HG03060 (cell line): ENCODE data around the gene TBL3.
A peak's percentile ranks its signal among the peaks of the same experiment; 100 is the strongest.

Source experiments
- ATAC-seq: cut with Tn5 transposase; IDR thresholded peaks from one replicate; pipeline ENCODE4 v1.9.1; 2021; ENCODE audit warnings: low read depth, moderate number of reproducible peaks; ENCODE audit not compliant: unreplicated experiment

The TBL3 gene

GRCh38 chr16:1963806-1964505, 7.9 kb upstream of the TBL3 start:
- peak; percentile 2 for ATAC-seq

- ATAC-seq, result peak; percentile 69
These were observed 7.1 kb upstream of the TBL3 start, which contains the start of gene RPS2 for GRCh38 chr16:1964506-1965395. Gene RPS2, minus strand, starts transcription at chr16:1964826. Its CDS starts 201 bp downstream, at chr16:1964625.

- ATAC-seq, result no peak
These were observed 6.4 kb upstream of the TBL3 start for GRCh38 chr16:1965396-1966001.

- no peak for ATAC-seq
These were observed 5.4 kb upstream of the TBL3 start, which contains the start of gene RNF151 for GRCh38 chr16:1966460-1966859. Gene RNF151, plus strand, starts transcription at chr16:1966856. Its CDS starts 26 bp downstream, at chr16:1966882.

- ATAC-seq, result no peak
These were observed 3.5 kb upstream of the TBL3 start for GRCh38 chr16:1968146-1968953.

- ATAC-seq, result no peak
These were observed 631 bp downstream of the TBL3 start for GRCh38 chr16:1972490-1972877.

- ATAC-seq, result no peak
These were observed 1.8 kb downstream of the TBL3 start for GRCh38 chr16:1973461-1974156.

- ATAC-seq, result no peak
These were observed 2.6 kb downstream of the TBL3 start for GRCh38 chr16:1974157-1975070.

GRCh38 chr16:1975432-1976215, 3.8 kb downstream of the TBL3 start:
- ATAC-seq, result no peak

- no peak for ATAC-seq
These were observed 4.3 kb downstream of the TBL3 start for GRCh38 chr16:1976216-1976520.

- ATAC-seq, result no peak
These were observed 5.4 kb downstream of the TBL3 start for GRCh38 chr16:1976951-1977874.

GRCh38 chr16:1977875-1978268, 6.0 kb downstream of the TBL3 start:
- ATAC-seq, result no peak

- ATAC-seq, result no peak
These were observed 6.7 kb downstream of the TBL3 start for GRCh38 chr16:1978476-1979120.

GRCh38 chr16:1979271-1980029, 7.6 kb downstream of the TBL3 start:
- no peak for ATAC-seq

GRCh38 chr16:1980030-1980769, 8.3 kb downstream of the TBL3 start:
- ATAC-seq, result no peak
